Astrocyte (in vitro differentiated cells and primary cell): ENCODE results near the gene GALNT6. TPM values are rescaled to one million over a fixed set of nuclear protein-coding genes. Genes with fewer than 3 reads are reported as not detected.
A peak's percentile ranks its signal among the peaks of the same experiment; 100 is the strongest.

Experiments used
- DNase-seq: peaks from one replicate; pipeline ENCODE4 v3.0.0-alpha.2; 2010; ENCODE audit warnings: low read depth
- FAIRE-seq: peaks from 2 replicates; lab custom pipeline; 2011; peaks lifted over from hg19 to GRCh38; lab: Jason Lieb, UNC
- H2AFZ ChIP-seq: 2 replicates; pipeline ENCODE4 v1.6.0; 2012; ENCODE audit warnings: low read depth, low read length, inconsistent platforms
- H3K27ac ChIP-seq: 2 replicates; pipeline ENCODE4 v1.5.1; 2011; ENCODE audit warnings: low read depth, low read length, inconsistent platforms
- H3K27me3 ChIP-seq: 2 replicates; pipeline ENCODE4 v1.6.0; 2011; ENCODE audit warnings: low read length, inconsistent platforms; ENCODE audit not compliant: insufficient read depth
- H3K36me3 ChIP-seq: 2 replicates; pipeline ENCODE4 v1.5.1; 2011; ENCODE audit warnings: low read length, inconsistent platforms; ENCODE audit not compliant: insufficient read depth
- H3K4me1 ChIP-seq: 2 replicates; pipeline ENCODE4 v1.5.1; 2011; ENCODE audit warnings: low read length, inconsistent platforms; ENCODE audit not compliant: insufficient read depth
- H3K4me2 ChIP-seq: 2 replicates; pipeline ENCODE4 v1.6.0; 2012; ENCODE audit warnings: low read length, inconsistent platforms
- H3K4me3 ChIP-seq: 2 replicates; pipeline ENCODE4 v1.5.1; 2011; ENCODE audit warnings: low read depth, mild to moderate bottlenecking, low read length, inconsistent platforms; ENCODE audit not compliant: insufficient read depth
- H3K79me2 ChIP-seq: 2 replicates; pipeline ENCODE4 v1.6.0; 2012; ENCODE audit warnings: mild to moderate bottlenecking, low read length, inconsistent platforms; ENCODE audit not compliant: insufficient read depth
- H3K9ac ChIP-seq: 2 replicates; pipeline ENCODE4 v1.6.0; 2012; ENCODE audit warnings: mild to moderate bottlenecking, low read length, inconsistent platforms
- H3K9me3 ChIP-seq: 2 replicates; pipeline ENCODE4 v1.5.1; 2012; ENCODE audit warnings: low read depth, mild to moderate bottlenecking, low read length, inconsistent platforms; ENCODE audit not compliant: insufficient read depth
- H4K20me1 ChIP-seq: 2 replicates; pipeline ENCODE4 v1.6.0; 2012; ENCODE audit warnings: low read length, inconsistent platforms; ENCODE audit not compliant: insufficient read depth
- H3K27ac Mint-ChIP-seq: one replicate; pipeline ENCODE4 v1.8.0; 2021; ENCODE audit warnings: mild to moderate bottlenecking, mixed read lengths; ENCODE audit not compliant: unreplicated experiment
- H3K27me3 Mint-ChIP-seq: one replicate; pipeline ENCODE4 v1.8.0; 2021; ENCODE audit warnings: low read depth, mixed read lengths; ENCODE audit not compliant: unreplicated experiment
- H3K36me3 Mint-ChIP-seq: one replicate; pipeline ENCODE4 v1.8.0; 2021; ENCODE audit warnings: low read depth, mixed read lengths; ENCODE audit not compliant: unreplicated experiment
- H3K4me1 Mint-ChIP-seq: one replicate; pipeline ENCODE4 v1.8.0; 2021; ENCODE audit warnings: low read depth, mixed read lengths; ENCODE audit not compliant: unreplicated experiment
- H3K4me3 Mint-ChIP-seq: one replicate; pipeline ENCODE4 v1.8.0; 2021; ENCODE audit warnings: mild to moderate bottlenecking, moderate library complexity, mixed read lengths; ENCODE audit not compliant: unreplicated experiment
- H3K9me3 Mint-ChIP-seq: one replicate; pipeline ENCODE4 v1.8.0; 2021; ENCODE audit warnings: mild to moderate bottlenecking, mixed read lengths; ENCODE audit not compliant: unreplicated experiment
- CTCF ChIP-seq: IDR thresholded peaks from 2 replicates; pipeline ENCODE4 v1.5.1; 2011; ENCODE audit warnings: low read depth, mild to moderate bottlenecking, inconsistent platforms, low read length, moderate library complexity; ENCODE audit not compliant: insufficient read depth
- EZH2 ChIP-seq: IDR thresholded peaks from 2 replicates; pipeline ENCODE4 v1.6.1; 2012; ENCODE audit warnings: mild to moderate bottlenecking, low read length, inconsistent platforms; ENCODE audit not compliant: insufficient read depth
- total RNA-seq: library from RNA; stranded (reverse); gene quantifications from 2 replicates; pipeline ENCODE4 v1.2.1, GENCODE V29; 2021

The GALNT6 gene
- total RNA-seq, 1 donor from 2014 or later: 13.8 TPM

GRCh38 chr12:51322452-51322851, 68.8 kb downstream of the GALNT6 start:
- H3K4me1 ChIP-seq: peaks cover 6% of the 10 kb centered on the region
- H3K9ac ChIP-seq: no peak overlapping the region
- H4K20me1 ChIP-seq: no peaks in the 10 kb centered on the region
- H3K9me3 Mint-ChIP-seq: no peaks in the 10 kb centered on the region
- H3K79me2 ChIP-seq: no peaks in the 10 kb centered on the region
- no peak overlapping the region for H3K27ac ChIP-seq
- FAIRE-seq: no peak
- H3K4me3 Mint-ChIP-seq: no peak overlapping the region
- no peaks in the 10 kb centered on the region for H3K9me3 ChIP-seq
- no peak overlapping the region for H3K4me2 ChIP-seq
- peaks cover 11% of the 10 kb centered on the region for H3K4me1 Mint-ChIP-seq
- no peaks in the 10 kb centered on the region for H3K36me3 Mint-ChIP-seq
- no peaks in the 10 kb centered on the region for H3K36me3 ChIP-seq
- no peak overlapping the region for H3K27ac Mint-ChIP-seq
- TF ChIP-seq EZH2 (no peak), CTCF (no peak)
- H3K27me3 ChIP-seq: no peaks in the 10 kb centered on the region
- H2AFZ ChIP-seq: no peak overlapping the region
- H3K4me3 ChIP-seq: no peak overlapping the region
- no peak for DNase-seq
- H3K27me3 Mint-ChIP-seq: no peaks in the 10 kb centered on the region

DNA sequence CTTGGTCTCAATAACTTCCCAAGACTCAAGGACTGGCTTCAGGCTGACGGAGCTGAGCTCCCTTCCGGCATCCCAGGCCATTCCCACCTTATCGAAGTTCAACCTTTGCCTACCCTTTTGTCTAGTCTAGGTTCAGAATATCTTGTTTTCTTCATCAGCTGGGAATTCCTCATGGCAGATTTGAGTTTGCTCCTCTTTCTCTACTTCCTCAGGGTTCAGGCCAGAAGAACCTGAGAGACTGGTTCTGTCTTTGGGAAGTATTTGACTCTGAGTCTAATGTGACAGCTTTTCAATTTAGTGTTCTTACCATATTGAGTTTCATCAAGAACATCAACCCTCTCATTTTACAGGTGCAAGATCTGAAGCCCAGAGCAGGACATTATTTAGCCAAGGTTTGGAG, 69.3 kb downstream of the GALNT6 start:
- no peak for FAIRE-seq
- Histone ChIP-seq H3K79me2 (no peaks in the 10 kb centered on the region), H3K27ac (no peak overlapping the region), H3K4me1 (peaks cover 5% of the 10 kb centered on the region), H3K36me3 (no peaks in the 10 kb centered on the region), H3K4me2 (no peak overlapping the region), H3K9ac (no peak overlapping the region), H3K9me3 (no peaks in the 10 kb centered on the region), H3K4me3 (no peak overlapping the region), H3K27me3 (no peaks in the 10 kb centered on the region), H2AFZ (no peak overlapping the region), H4K20me1 (no peaks in the 10 kb centered on the region)
- no peak for DNase-seq
- Mint-ChIP-seq H3K27me3 (no peaks in the 10 kb centered on the region), H3K36me3 (no peaks in the 10 kb centered on the region), H3K4me1 (peaks cover 9% of the 10 kb centered on the region), H3K27ac (no peak overlapping the region), H3K9me3 (no peaks in the 10 kb centered on the region), H3K4me3 (no peak overlapping the region)
- TF ChIP-seq CTCF: no peak
- TF ChIP-seq EZH2: no peak

GRCh38 chr12:51320695-51321320, 70.4 kb downstream of the GALNT6 start:
- Histone ChIP-seq H3K27me3 (no peaks in the 10 kb centered on the region), H2AFZ (peak overlapping the region; percentile 6), H3K9ac (no peak overlapping the region), H4K20me1 (no peaks in the 10 kb centered on the region), H3K4me1 (no peaks in the 10 kb centered on the region), H3K36me3 (no peaks in the 10 kb centered on the region), H3K4me2 (peak overlapping the region; percentile 3), H3K9me3 (no peaks in the 10 kb centered on the region), H3K27ac (no peak overlapping the region), H3K4me3 (no peak overlapping the region), H3K79me2 (no peaks in the 10 kb centered on the region)
- H3K9me3 Mint-ChIP-seq: no peaks in the 10 kb centered on the region
- no peak overlapping the region for H3K27ac Mint-ChIP-seq
- no peaks in the 10 kb centered on the region for H3K36me3 Mint-ChIP-seq
- H3K4me3 Mint-ChIP-seq: no peak overlapping the region
- TF ChIP-seq EZH2: no peak
- TF ChIP-seq CTCF: no peak
- no peak for FAIRE-seq
- DNase-seq: peak; percentile 26
- H3K4me1 Mint-ChIP-seq: peaks cover 6% of the 10 kb centered on the region
- H3K27me3 Mint-ChIP-seq: peaks cover 2% of the 10 kb centered on the region
